ENCODE results near the gene MYO9B. TPM values are rescaled to one million over a fixed set of nuclear protein-coding genes. Genes with fewer than 3 reads are reported as not detected.
"Not testable (repeated sequence)": the region's sequence is repeated elsewhere in the genome, so short reads cannot be mapped to it uniquely, and the experiment has no call there.

Gene MYO9B
- total and polyA plus RNA-seq, 9 donors = 18.0 to 55.5 (median 39.7) TPM

GRCh38 chr19:17105556-17105955 is 30.0 kb downstream of the MYO9B start:
- peaks cover 2% of the 10 kb centered on the region for H3K9me3 ChIP-seq (replicated peaks; ENCODE audit: control insufficient read depth, low read depth, low read length)
- peaks cover 14% of the 10 kb centered on the region for H3K4me1 ChIP-seq (ENCODE audit: control insufficient read depth, insufficient read depth, low read length)
- no peaks in the 10 kb centered on the region for H3K27me3 ChIP-seq (ENCODE audit: control insufficient read depth, insufficient read depth, low read length)
- H3K4me3 ChIP-seq (ENCODE audit: low read length) = no peak overlapping the region
- DNase-seq = no peak
- H3K27ac ChIP-seq (ENCODE audit: low read length) = no peak overlapping the region
- WGBS (ENCODE audit: insufficient coverage) = 90% methylated on average over 2 of the region's 3 CpGs
- H3K36me3 ChIP-seq (ENCODE audit: control insufficient read depth, insufficient read depth, low read length) = peaks cover 41% of the 10 kb centered on the region

DNA sequence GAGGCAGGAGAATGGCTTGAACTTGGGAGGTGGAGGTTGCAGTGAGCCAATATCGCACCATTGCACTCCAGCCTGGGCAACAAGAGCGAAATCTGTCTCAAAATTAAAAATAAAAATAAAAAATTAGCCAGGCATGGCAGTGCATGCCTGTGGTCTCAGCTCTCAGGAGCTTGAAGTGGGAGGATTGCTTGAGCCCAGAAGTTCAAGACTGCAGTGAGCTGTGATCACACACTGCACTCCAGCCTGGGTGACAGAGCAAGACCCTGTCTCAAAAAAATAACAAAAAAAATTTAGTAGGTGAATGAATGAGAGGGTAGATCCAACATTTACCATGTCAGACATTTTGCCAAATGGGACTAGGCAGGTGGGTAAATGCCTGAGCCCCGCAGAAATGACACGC is 31.4 kb downstream of the MYO9B start:
- H3K27ac ChIP-seq (ENCODE audit: low read length) = not testable (repeated sequence)
- WGBS (ENCODE audit: insufficient coverage) = 100% methylated on average over 2 of the region's 4 CpGs
- peaks cover 14% of the 10 kb centered on the region for H3K4me1 ChIP-seq (ENCODE audit: control insufficient read depth, insufficient read depth, low read length)

GRCh38 chr19:17107546-17108452 is 32.2 kb downstream of the MYO9B start:
- H3K27ac ChIP-seq (ENCODE audit: low read length) = peak overlapping the region; percentile 7
- H3K27me3 ChIP-seq (ENCODE audit: control insufficient read depth, insufficient read depth, low read length) = no peaks in the 10 kb centered on the region
- peaks cover 14% of the 10 kb centered on the region for H3K4me1 ChIP-seq (ENCODE audit: control insufficient read depth, insufficient read depth, low read length)
- DNase-seq = peak; percentile 73
- H3K9me3 ChIP-seq (replicated peaks; ENCODE audit: control insufficient read depth, low read depth, low read length) = peaks cover 2% of the 10 kb centered on the region
- WGBS (ENCODE audit: insufficient coverage) = 36% methylated on average over 22 of the region's 27 CpGs
- H3K36me3 ChIP-seq (ENCODE audit: control insufficient read depth, insufficient read depth, low read length) = peaks cover 39% of the 10 kb centered on the region
- no peak overlapping the region for H3K4me3 ChIP-seq (ENCODE audit: low read length)

More for the DNA sequence above, 31.4 kb downstream of the MYO9B start:
- H3K4me3 ChIP-seq (ENCODE audit: low read length); H3K9me3 ChIP-seq (replicated peaks; ENCODE audit: control insufficient read depth, low read depth, low read length); DNase-seq; H3K27me3 ChIP-seq (ENCODE audit: control insufficient read depth, insufficient read depth, low read length): not testable (repeated sequence)
- H3K36me3 ChIP-seq (ENCODE audit: control insufficient read depth, insufficient read depth, low read length) = peaks cover 44% of the 10 kb centered on the region

- no peaks in the 10 kb centered on the region for H3K9me3 ChIP-seq (replicated peaks; ENCODE audit: control insufficient read depth, low read depth, low read length)
- H3K27ac ChIP-seq (ENCODE audit: low read length) = no peak overlapping the region
- peaks cover 14% of the 10 kb centered on the region for H3K4me1 ChIP-seq (ENCODE audit: control insufficient read depth, insufficient read depth, low read length)
- WGBS (ENCODE audit: insufficient coverage) = 100% methylated on average over 1 of the region's 4 CpGs
- no peak for DNase-seq
- no peaks in the 10 kb centered on the region for H3K27me3 ChIP-seq (ENCODE audit: control insufficient read depth, insufficient read depth, low read length)
- no peak overlapping the region for H3K4me3 ChIP-seq (ENCODE audit: low read length)
- peaks cover 33% of the 10 kb centered on the region for H3K36me3 ChIP-seq (ENCODE audit: control insufficient read depth, insufficient read depth, low read length)
These were observed 32.8 kb downstream of the MYO9B start for GRCh38 chr19:17108453-17108784.

DNA sequence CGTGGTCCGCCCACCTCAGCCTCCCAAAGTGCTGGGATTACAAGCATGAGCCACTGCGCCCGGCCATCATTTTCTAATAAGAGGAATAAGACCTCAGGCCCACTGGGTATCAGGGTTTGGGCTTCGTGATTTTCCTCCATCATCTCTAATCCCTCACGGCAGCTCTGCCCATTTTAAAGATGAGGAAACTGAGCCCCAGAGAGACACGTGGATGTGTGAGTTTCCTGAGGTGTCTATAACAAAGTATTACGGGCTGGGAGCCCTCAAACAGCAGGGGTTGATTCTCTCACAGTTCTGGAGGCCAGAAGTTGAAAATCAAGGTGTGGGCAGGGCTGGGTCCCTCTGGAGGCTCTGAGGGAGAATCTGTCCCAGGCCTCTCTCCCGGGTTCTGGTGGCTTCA is 33.7 kb downstream of the MYO9B start:
- Histone ChIP-seq H3K4me1 (ENCODE audit: control insufficient read depth, insufficient read depth, low read length) (peaks cover 21% of the 10 kb centered on the region), H3K27ac (ENCODE audit: low read length) (peak overlapping the region; percentile 55)
- 95% methylated on average over 6 of the region's 9 CpGs for WGBS (ENCODE audit: insufficient coverage)

GRCh38 chr19:17109962-17110598 is 34.5 kb downstream of the MYO9B start:
- H3K4me1 ChIP-seq (ENCODE audit: control insufficient read depth, insufficient read depth, low read length) = peaks cover 21% of the 10 kb centered on the region
- peaks cover 23% of the 10 kb centered on the region for H3K36me3 ChIP-seq (ENCODE audit: control insufficient read depth, insufficient read depth, low read length)
- no peak overlapping the region for H3K4me3 ChIP-seq (ENCODE audit: low read length)
- peak overlapping the region; percentile 55 for H3K27ac ChIP-seq (ENCODE audit: low read length)
- DNase-seq = peak; percentile 76
- 70% methylated on average over 19 of the region's 26 CpGs for WGBS (ENCODE audit: insufficient coverage)
- no peaks in the 10 kb centered on the region for H3K9me3 ChIP-seq (replicated peaks; ENCODE audit: control insufficient read depth, low read depth, low read length)
- H3K27me3 ChIP-seq (ENCODE audit: control insufficient read depth, insufficient read depth, low read length) = no peaks in the 10 kb centered on the region

More for the DNA sequence above, 33.7 kb downstream of the MYO9B start:
- no peaks in the 10 kb centered on the region for H3K27me3 ChIP-seq (ENCODE audit: control insufficient read depth, insufficient read depth, low read length)
- peaks cover 29% of the 10 kb centered on the region for H3K36me3 ChIP-seq (ENCODE audit: control insufficient read depth, insufficient read depth, low read length)
- DNase-seq = no peak
- H3K9me3 ChIP-seq (replicated peaks; ENCODE audit: control insufficient read depth, low read depth, low read length) = no peaks in the 10 kb centered on the region
- no peak overlapping the region for H3K4me3 ChIP-seq (ENCODE audit: low read length)

DNA sequence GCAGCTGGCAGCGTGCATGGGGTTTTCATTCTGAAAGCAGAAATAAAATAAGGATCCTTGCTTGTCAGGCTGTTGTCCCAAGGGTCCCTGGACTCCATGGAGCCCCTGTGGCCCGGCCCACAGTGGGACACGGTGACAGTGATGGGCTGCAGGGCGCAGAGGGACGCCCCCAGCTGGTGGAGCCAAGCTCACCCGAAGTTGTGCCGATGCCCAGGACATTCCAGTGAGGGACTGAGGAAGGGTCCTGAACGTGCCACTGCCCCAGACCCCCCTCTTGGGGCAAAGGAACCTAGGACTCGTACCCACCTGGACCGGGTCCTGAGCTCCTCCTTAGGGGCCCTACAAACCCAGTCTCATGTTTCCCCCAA is 35.0 kb downstream of the MYO9B start:
- WGBS (ENCODE audit: insufficient coverage) = 91% methylated on average over 10 of the region's 10 CpGs
- H3K27ac ChIP-seq (ENCODE audit: low read length) = peak overlapping the region; percentile 42
- H3K9me3 ChIP-seq (replicated peaks; ENCODE audit: control insufficient read depth, low read depth, low read length) = no peaks in the 10 kb centered on the region
- no peak for DNase-seq
- no peak overlapping the region for H3K4me3 ChIP-seq (ENCODE audit: low read length)
- no peaks in the 10 kb centered on the region for H3K27me3 ChIP-seq (ENCODE audit: control insufficient read depth, insufficient read depth, low read length)
- H3K4me1 ChIP-seq (ENCODE audit: control insufficient read depth, insufficient read depth, low read length) = peaks cover 21% of the 10 kb centered on the region
- peaks cover 22% of the 10 kb centered on the region for H3K36me3 ChIP-seq (ENCODE audit: control insufficient read depth, insufficient read depth, low read length)

DNA sequence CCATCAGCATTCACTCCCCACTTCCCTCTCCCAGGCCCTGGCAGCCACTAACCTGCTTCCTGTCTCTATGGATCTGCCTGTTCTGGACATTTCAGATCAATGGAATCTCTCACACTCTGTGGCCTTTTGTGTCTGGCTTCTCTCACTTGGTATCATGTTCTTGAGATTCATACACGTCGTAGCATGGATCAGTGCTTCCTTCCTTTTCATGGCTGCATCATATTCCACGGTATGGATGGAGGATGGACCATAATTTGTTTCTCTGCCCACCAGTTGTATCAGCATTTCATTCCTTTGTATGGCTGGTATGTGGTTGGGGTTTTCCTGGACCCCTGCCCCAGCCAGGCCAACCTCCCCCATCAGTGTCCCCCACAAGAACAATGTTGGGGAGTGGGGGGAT is 36.2 kb downstream of the MYO9B start:
- peaks cover 21% of the 10 kb centered on the region for H3K4me1 ChIP-seq (ENCODE audit: control insufficient read depth, insufficient read depth, low read length)
- H3K27me3 ChIP-seq (ENCODE audit: control insufficient read depth, insufficient read depth, low read length) = no peaks in the 10 kb centered on the region
- H3K27ac ChIP-seq (ENCODE audit: low read length) = no peak overlapping the region
- no peak for DNase-seq
- peaks cover 20% of the 10 kb centered on the region for H3K36me3 ChIP-seq (ENCODE audit: control insufficient read depth, insufficient read depth, low read length)
- no CpG with 5 or more reads among the region's 3 CpGs for WGBS (ENCODE audit: insufficient coverage)
- H3K9me3 ChIP-seq (replicated peaks; ENCODE audit: control insufficient read depth, low read depth, low read length) = no peaks in the 10 kb centered on the region
- H3K4me3 ChIP-seq (ENCODE audit: low read length) = no peak overlapping the region

- Histone ChIP-seq H3K4me3 (ENCODE audit: low read length) (no peak overlapping the region), H3K4me1 (ENCODE audit: control insufficient read depth, insufficient read depth, low read length) (peaks cover 23% of the 10 kb centered on the region), H3K27ac (ENCODE audit: low read length) (no peak overlapping the region), H3K27me3 (ENCODE audit: control insufficient read depth, insufficient read depth, low read length) (no peaks in the 10 kb centered on the region), H3K9me3 (replicated peaks; ENCODE audit: control insufficient read depth, low read depth, low read length) (no peaks in the 10 kb centered on the region), H3K36me3 (ENCODE audit: control insufficient read depth, insufficient read depth, low read length) (peaks cover 20% of the 10 kb centered on the region)
- 73% methylated on average over 17 of the region's 17 CpGs for WGBS (ENCODE audit: insufficient coverage)
- no peak for DNase-seq
These were observed 36.7 kb downstream of the MYO9B start for GRCh38 chr19:17112271-17112670.

GRCh38 chr19:17112700-17113099 is 37.1 kb downstream of the MYO9B start:
- peak; percentile 69 for DNase-seq
- no peak overlapping the region for H3K27ac ChIP-seq (ENCODE audit: low read length)
- no peak overlapping the region for H3K4me3 ChIP-seq (ENCODE audit: low read length)
- H3K4me1 ChIP-seq (ENCODE audit: control insufficient read depth, insufficient read depth, low read length) = peaks cover 20% of the 10 kb centered on the region
- H3K27me3 ChIP-seq (ENCODE audit: control insufficient read depth, insufficient read depth, low read length) = no peaks in the 10 kb centered on the region
- H3K36me3 ChIP-seq (ENCODE audit: control insufficient read depth, insufficient read depth, low read length) = peaks cover 20% of the 10 kb centered on the region
- WGBS (ENCODE audit: insufficient coverage) = 85% methylated on average over 6 of the region's 7 CpGs
- H3K9me3 ChIP-seq (replicated peaks; ENCODE audit: control insufficient read depth, low read depth, low read length) = no peaks in the 10 kb centered on the region

Data from muscle of leg (tissue), 11 donors.